Esophagus muscularis mucosa (tissue), 3 donors: ENCODE measurements around the gene LRRC43.

Source experiments
- CTCF ChIP-seq, 3 experiments: fragments of 200-600 bp in 2 of 3; fragments of 450-650 bp in 1 of 3; sonication (generic) in 2 of 3; IDR thresholded peaks; one replicate each; pipeline ENCODE4 v1.5.1; 2017 to 2019; ENCODE audit warnings: antibody characterized with exemption in 3 of 3, mild to moderate bottlenecking in 2 of 3, moderate library complexity in 1 of 3
- POLR2A ChIP-seq: fragments of 450-650 bp; IDR thresholded peaks from one replicate; pipeline ENCODE4 v1.6.1; 2017; ENCODE audit warnings: antibody characterized with exemption, moderate library complexity, mild to moderate bottlenecking, low read depth

GRCh38 chr12:122199484-122200355 lies 16.8 kb downstream of the LRRC43 start:
- TF ChIP-seq POLR2A, result no peak
- TF ChIP-seq CTCF (IDR thresholded peaks at IDR 0.05), result no peak
